H9 (cell line): ENCODE results near the gene PLS3. TPM values are rescaled to one million over a fixed set of nuclear protein-coding genes. Genes with fewer than 3 reads are reported as not detected.

ENCODE experiments used
- DNase-seq: peaks from one replicate; pipeline ENCODE4 v3.0.0-alpha.2; 2017
- H2AFZ ChIP-seq: one replicate; pipeline ENCODE4 v1.6.1; 2013; ENCODE audit warnings: mild to moderate bottlenecking, low read length, control low read depth, moderate library complexity
- H2AK5ac ChIP-seq: 2 replicates; pipeline ENCODE4 v1.6.1; 2013; ENCODE audit warnings: low read length, control low read depth, mixed read lengths; ENCODE audit not compliant: insufficient read length
- H2BK120ac ChIP-seq: one replicate; pipeline ENCODE4 v1.6.1; 2013; ENCODE audit warnings: low read depth, mild to moderate bottlenecking, low read length, control low read depth, inconsistent platforms; ENCODE audit not compliant: poor library complexity, severe bottlenecking
- H2BK12ac ChIP-seq: 2 replicates; pipeline ENCODE4 v1.6.1; 2013; ENCODE audit warnings: low read length, control low read depth, mixed read lengths, low read depth; ENCODE audit not compliant: insufficient read length
- H2BK15ac ChIP-seq: 2 replicates; pipeline ENCODE4 v1.6.1; 2013; ENCODE audit warnings: low read depth, low read length, control low read depth
- H2BK20ac ChIP-seq: one replicate; pipeline ENCODE4 v1.6.1; 2013; ENCODE audit warnings: low read depth, mild to moderate bottlenecking, low read length, control low read depth, inconsistent platforms; ENCODE audit not compliant: poor library complexity, severe bottlenecking
- H2BK5ac ChIP-seq: 2 replicates; pipeline ENCODE4 v1.6.1; 2013; ENCODE audit warnings: low read length, control low read depth, mixed read lengths; ENCODE audit not compliant: insufficient read length
- H3K14ac ChIP-seq: 2 replicates; pipeline ENCODE4 v1.6.1; 2013; ENCODE audit warnings: low read length, control low read depth; ENCODE audit not compliant: insufficient read depth
- H3K18ac ChIP-seq: 2 replicates; pipeline ENCODE4 v1.6.1; 2013; ENCODE audit warnings: low read depth, mild to moderate bottlenecking, mixed read lengths, low read length, control low read depth; ENCODE audit not compliant: insufficient read length
- H3K23ac ChIP-seq: 2 replicates; pipeline ENCODE4 v1.6.1; 2013; ENCODE audit warnings: low read length, control low read depth, mixed read lengths, low read depth; ENCODE audit not compliant: insufficient read length
- H3K23me2 ChIP-seq: 2 replicates; pipeline ENCODE4 v1.6.1; 2013; ENCODE audit warnings: low read depth, mild to moderate bottlenecking, mixed read lengths, low read length, control low read depth; ENCODE audit not compliant: insufficient read length, poor library complexity, severe bottlenecking
- H3K27ac ChIP-seq: 2 replicates; pipeline ENCODE4 v1.5.1; 2013; ENCODE audit warnings: low read length, control low read depth, mixed read lengths, low read depth; ENCODE audit not compliant: insufficient read length
- H3K27me3 ChIP-seq: 2 replicates; pipeline ENCODE4 v1.6.1; 2013; ENCODE audit warnings: low read length, control low read depth, inconsistent platforms; ENCODE audit not compliant: insufficient read depth
- H3K4ac ChIP-seq: 2 replicates; pipeline ENCODE4 v1.6.1; 2013; ENCODE audit warnings: low read depth, mild to moderate bottlenecking, control low read depth, inconsistent platforms, low read length, moderate library complexity
- H3K4me1 ChIP-seq: 2 replicates; pipeline ENCODE4 v1.6.1; 2013; ENCODE audit warnings: low read length, control low read depth, inconsistent platforms; ENCODE audit not compliant: insufficient read depth
- H3K4me2 ChIP-seq: 2 replicates; pipeline ENCODE4 v1.6.1; 2013; ENCODE audit warnings: low read length, control low read depth, mixed read lengths; ENCODE audit not compliant: insufficient read length, insufficient read depth
- H3K56ac ChIP-seq: 2 replicates; pipeline ENCODE4 v1.6.1; 2013; ENCODE audit warnings: low read depth, mild to moderate bottlenecking, mixed read lengths, low read length, control low read depth; ENCODE audit not compliant: insufficient read length
- H3K79me1 ChIP-seq: 2 replicates; pipeline ENCODE4 v1.6.1; 2013; ENCODE audit warnings: low read depth, mild to moderate bottlenecking, moderate library complexity, low read length, control low read depth, inconsistent platforms; ENCODE audit not compliant: insufficient read depth, poor library complexity, severe bottlenecking
- H3K79me2 ChIP-seq: 2 replicates; pipeline ENCODE4 v1.6.1; 2013; ENCODE audit warnings: low read length, control low read depth, inconsistent platforms; ENCODE audit not compliant: insufficient read depth
- H3K9ac ChIP-seq: 2 replicates; pipeline ENCODE4 v1.6.1; 2013; ENCODE audit warnings: low read length, control low read depth, mixed read lengths; ENCODE audit not compliant: insufficient read length; ENCODE audit errors: extremely low read depth
- H3K9me3 ChIP-seq: one replicate; pipeline ENCODE4 v1.6.1; 2013; ENCODE audit warnings: low read depth, low read length, inconsistent platforms; ENCODE audit not compliant: control insufficient read depth
- H3T11ph ChIP-seq: one replicate; pipeline ENCODE4 v1.6.1; 2013; ENCODE audit warnings: mild to moderate bottlenecking, low read length, control low read depth, inconsistent platforms
- H4K20me1 ChIP-seq: one replicate; pipeline ENCODE4 v1.6.1; 2013; ENCODE audit not compliant: control insufficient read depth, insufficient read length, insufficient read depth
- H4K5ac ChIP-seq: 2 replicates; pipeline ENCODE4 v1.6.1; 2013; ENCODE audit warnings: low read depth, mild to moderate bottlenecking, mixed read lengths, low read length, control low read depth; ENCODE audit not compliant: insufficient read length
- H4K8ac ChIP-seq: replicated peaks from 2 replicates; pipeline ENCODE4 v1.6.1; 2013; ENCODE audit warnings: low read length, control low read depth, mixed read lengths, low read depth; ENCODE audit not compliant: insufficient read length
- H4K91ac ChIP-seq: 2 replicates; pipeline ENCODE4 v1.6.1; 2013; ENCODE audit warnings: low read depth, mild to moderate bottlenecking, moderate library complexity, mixed read lengths, low read length, control low read depth; ENCODE audit not compliant: insufficient read length
- H3K27ac Mint-ChIP-seq, 3 experiments: 2 replicates in 2 of 3; 3 replicates in 1 of 3; pipeline ENCODE4 v1.8.0; 2020 to 2021; ENCODE audit warnings: mixed read lengths in 3 of 3, mild to moderate bottlenecking in 1 of 3, moderate library complexity in 1 of 3
- H3K27me3 Mint-ChIP-seq: 2 replicates; pipeline ENCODE4 v1.8.0; 2021; ENCODE audit warnings: low read depth, mild to moderate bottlenecking, moderate library complexity, mixed read lengths
- H3K36me3 Mint-ChIP-seq, 3 experiments: 2 replicates in 2 of 3; 3 replicates in 1 of 3; pipeline ENCODE4 v1.8.0; 2020 to 2021; ENCODE audit warnings: low read depth in 3 of 3, mixed read lengths in 3 of 3; ENCODE audit not compliant: insufficient read depth in 1 of 3
- H3K4me1 Mint-ChIP-seq, 2 experiments: 2 replicates each; pipeline ENCODE4 v1.8.0; 2020; ENCODE audit warnings: mixed read lengths in 2 of 2
- H3K4me3 Mint-ChIP-seq, 2 experiments: 2 replicates in 1 of 2; 3 replicates in 1 of 2; pipeline ENCODE4 v1.8.0; 2020 to 2021; ENCODE audit warnings: mild to moderate bottlenecking in 2 of 2, mixed read lengths in 2 of 2, moderate library complexity in 1 of 2
- H3K9me3 Mint-ChIP-seq, 2 experiments: 2 replicates in 1 of 2; 3 replicates in 1 of 2; pipeline ENCODE4 v1.8.0; 2020; ENCODE audit warnings: mild to moderate bottlenecking in 2 of 2, mixed read lengths in 2 of 2, moderate library complexity in 1 of 2
- WGBS: extraction: QIAGEN DNeasy Blood & Tissue Kit; methylation state at CpG from one replicate; pipeline ENCODE4 v1.1.7; 2013; ENCODE audit warnings: missing lambda C conversion rate, low lambda C conversion rate, mixed read lengths; ENCODE audit not compliant: insufficient read length; ENCODE audit errors: extremely low coverage; 5-methylcytosine and 5-hydroxymethylcytosine counted together
- total RNA-seq: library from RNA; stranded (reverse); gene quantifications from 2 replicates; pipeline ENCODE4 v1.2.1, GENCODE V29; 2021
- TF ChIP-seq, protein P1 (sequence below): fragments of 200-600 bp; sonication (generic); conservative IDR thresholded peaks from 3 replicates; pipeline ENCODE4 v1.8.0; 2021; ENCODE audit warnings: antibody characterized with exemption, mild to moderate bottlenecking

The PLS3 gene
- total RNA-seq, 1 experiment from 2014 or later, result 315 TPM

DNA sequence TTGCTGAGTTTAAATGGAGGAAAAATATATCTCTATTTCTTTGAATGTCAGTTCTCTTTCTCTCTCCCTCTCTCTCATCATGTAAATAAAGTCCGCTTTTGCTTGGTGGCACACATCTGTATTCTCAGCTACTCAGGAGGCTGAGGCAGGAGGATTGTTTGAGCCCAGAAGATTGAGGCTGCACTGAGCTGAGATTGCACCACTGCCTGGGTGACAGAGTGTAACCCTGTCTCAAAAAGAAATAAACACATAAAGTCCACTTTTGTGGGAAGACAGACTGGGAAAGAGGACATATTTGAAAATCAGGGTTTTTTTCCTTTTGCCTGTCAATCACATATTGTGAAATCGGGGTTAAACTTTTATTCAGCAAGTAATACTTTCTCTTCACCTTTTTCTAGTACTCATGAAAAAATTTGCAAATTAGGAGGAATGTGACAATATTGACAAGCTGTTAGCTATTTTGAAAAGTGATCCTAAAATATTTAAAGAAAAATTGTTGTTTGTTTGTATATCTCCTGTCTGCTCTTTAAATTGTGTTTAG lies 42.6 kb downstream of the PLS3 start:
- H2BK5ac ChIP-seq, result no peak overlapping the region
- no peak overlapping the region for H2BK20ac ChIP-seq
- peaks cover 32 to 40% of the 10 kb centered on the region in 2 experiments for H3K4me1 Mint-ChIP-seq
- no peaks in the 10 kb centered on the region; the same call in 1 of the 2 replicates for H3K79me2 ChIP-seq
- H3K9ac ChIP-seq, result no peak overlapping the region
- H3K56ac ChIP-seq, result no peak overlapping the region
- H3K9me3 ChIP-seq, result no peaks in the 10 kb centered on the region
- H3K4ac ChIP-seq, result no peak overlapping the region
- H3K36me3 Mint-ChIP-seq, result peaks cover 0 to 23% (median 16%) of the 10 kb centered on the region in 3 experiments; a peak in 4 of 7 replicates
- peak overlapping the region in 1 of 3 experiments; percentile 71; a peak in 2 of 7 replicates for H3K27ac Mint-ChIP-seq
- no peak overlapping the region for H4K5ac ChIP-seq
- H3K27me3 ChIP-seq, result no peaks in the 10 kb centered on the region
- H3K27me3 Mint-ChIP-seq, result no peaks in the 10 kb centered on the region
- H2BK15ac ChIP-seq, result no peak overlapping the region
- H3K79me1 ChIP-seq, result no peaks in the 10 kb centered on the region
- H4K20me1 ChIP-seq, result no peaks in the 10 kb centered on the region
- no peak overlapping the region for H2BK120ac ChIP-seq
- no peak overlapping the region for H4K8ac ChIP-seq
- TF ChIP-seq, protein P1, sequence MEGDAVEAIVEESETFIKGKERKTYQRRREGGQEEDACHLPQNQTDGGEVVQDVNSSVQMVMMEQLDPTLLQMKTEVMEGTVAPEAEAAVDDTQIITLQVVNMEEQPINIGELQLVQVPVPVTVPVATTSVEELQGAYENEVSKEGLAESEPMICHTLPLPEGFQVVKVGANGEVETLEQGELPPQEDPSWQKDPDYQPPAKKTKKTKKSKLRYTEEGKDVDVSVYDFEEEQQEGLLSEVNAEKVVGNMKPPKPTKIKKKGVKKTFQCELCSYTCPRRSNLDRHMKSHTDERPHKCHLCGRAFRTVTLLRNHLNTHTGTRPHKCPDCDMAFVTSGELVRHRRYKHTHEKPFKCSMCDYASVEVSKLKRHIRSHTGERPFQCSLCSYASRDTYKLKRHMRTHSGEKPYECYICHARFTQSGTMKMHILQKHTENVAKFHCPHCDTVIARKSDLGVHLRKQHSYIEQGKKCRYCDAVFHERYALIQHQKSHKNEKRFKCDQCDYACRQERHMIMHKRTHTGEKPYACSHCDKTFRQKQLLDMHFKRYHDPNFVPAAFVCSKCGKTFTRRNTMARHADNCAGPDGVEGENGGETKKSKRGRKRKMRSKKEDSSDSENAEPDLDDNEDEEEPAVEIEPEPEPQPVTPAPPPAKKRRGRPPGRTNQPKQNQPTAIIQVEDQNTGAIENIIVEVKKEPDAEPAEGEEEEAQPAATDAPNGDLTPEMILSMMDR, result no peak
- no peak overlapping the region for H3K4me3 Mint-ChIP-seq
- H2AK5ac ChIP-seq, result no peak overlapping the region
- H3K23ac ChIP-seq, result no peak overlapping the region
- no peak overlapping the region for H3T11ph ChIP-seq
- H3K4me2 ChIP-seq, result no peak overlapping the region
- H3K4me1 ChIP-seq, result no peaks in the 10 kb centered on the region; the same call in 1 of the 2 replicates
- no peaks in the 10 kb centered on the region for H3K9me3 Mint-ChIP-seq
- no peaks in the 10 kb centered on the region for H3K23me2 ChIP-seq
- H2BK12ac ChIP-seq, result no peak overlapping the region
- H3K27ac ChIP-seq, result no peak overlapping the region
- no peak overlapping the region for H2AFZ ChIP-seq
- WGBS, result no CpG with 5 or more reads among the region's 2 CpGs
- no peak overlapping the region for H4K91ac ChIP-seq
- H3K18ac ChIP-seq, result no peak overlapping the region
- H3K14ac ChIP-seq, result no peak overlapping the region
- no peak for DNase-seq
